ENCODE results near the gene MCRIP1.

GRCh38 chr17:81806461-81807209 is 26.5 kb downstream of the MCRIP1 start:
- TF ChIP-seq MLX (CRISPR knock-in tag; IDR thresholded peaks at IDR 0.05) (no peak), CTCF (IDR thresholded peaks at IDR 0.05) (no peak)
